GM12874 (cell line): ENCODE measurements around the gene CCDC93.

Experiments
- TF ChIP-seq, protein P1 (sequence below): IDR thresholded peaks from 2 replicates; pipeline ENCODE4 v1.5.1; 2011; ENCODE audit warnings: low read depth, mild to moderate bottlenecking, control low read depth, low read length, moderate library complexity; ENCODE audit not compliant: insufficient read depth

Gene CCDC93

DNA sequence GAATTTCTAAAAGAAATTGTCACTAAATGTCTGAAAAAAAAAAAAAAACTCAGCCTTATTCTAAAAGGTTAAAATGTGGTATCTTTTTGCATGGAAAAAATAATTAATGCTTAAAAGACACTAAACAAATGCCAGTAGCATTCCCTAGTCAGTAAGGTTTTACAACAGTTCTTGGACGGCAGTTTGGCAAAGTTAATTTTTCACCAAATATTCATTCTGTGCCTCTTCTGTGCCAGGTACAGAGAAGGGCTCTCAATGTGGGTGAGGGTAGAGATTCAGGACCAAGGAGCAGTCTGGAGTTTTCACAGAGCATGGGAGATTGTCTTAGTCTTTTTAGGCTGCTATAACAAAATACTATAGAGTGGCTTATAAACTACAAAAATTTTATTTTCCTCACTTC is 6.0 kb upstream of the CCDC93 start:
- TF ChIP-seq, protein P1, sequence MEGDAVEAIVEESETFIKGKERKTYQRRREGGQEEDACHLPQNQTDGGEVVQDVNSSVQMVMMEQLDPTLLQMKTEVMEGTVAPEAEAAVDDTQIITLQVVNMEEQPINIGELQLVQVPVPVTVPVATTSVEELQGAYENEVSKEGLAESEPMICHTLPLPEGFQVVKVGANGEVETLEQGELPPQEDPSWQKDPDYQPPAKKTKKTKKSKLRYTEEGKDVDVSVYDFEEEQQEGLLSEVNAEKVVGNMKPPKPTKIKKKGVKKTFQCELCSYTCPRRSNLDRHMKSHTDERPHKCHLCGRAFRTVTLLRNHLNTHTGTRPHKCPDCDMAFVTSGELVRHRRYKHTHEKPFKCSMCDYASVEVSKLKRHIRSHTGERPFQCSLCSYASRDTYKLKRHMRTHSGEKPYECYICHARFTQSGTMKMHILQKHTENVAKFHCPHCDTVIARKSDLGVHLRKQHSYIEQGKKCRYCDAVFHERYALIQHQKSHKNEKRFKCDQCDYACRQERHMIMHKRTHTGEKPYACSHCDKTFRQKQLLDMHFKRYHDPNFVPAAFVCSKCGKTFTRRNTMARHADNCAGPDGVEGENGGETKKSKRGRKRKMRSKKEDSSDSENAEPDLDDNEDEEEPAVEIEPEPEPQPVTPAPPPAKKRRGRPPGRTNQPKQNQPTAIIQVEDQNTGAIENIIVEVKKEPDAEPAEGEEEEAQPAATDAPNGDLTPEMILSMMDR = no peak

- TF ChIP-seq, protein P1 = no peak
These were observed 3.0 kb upstream of the CCDC93 start for GRCh38 chr2:118016911-118017310.

GRCh38 chr2:118014492-118014824 is 588 bp upstream of the CCDC93 start:
- TF ChIP-seq, protein P1 = no peak

- TF ChIP-seq, protein P1 = no peak
These were observed 598 bp downstream of the CCDC93 start for GRCh38 chr2:118013221-118013723.

DNA sequence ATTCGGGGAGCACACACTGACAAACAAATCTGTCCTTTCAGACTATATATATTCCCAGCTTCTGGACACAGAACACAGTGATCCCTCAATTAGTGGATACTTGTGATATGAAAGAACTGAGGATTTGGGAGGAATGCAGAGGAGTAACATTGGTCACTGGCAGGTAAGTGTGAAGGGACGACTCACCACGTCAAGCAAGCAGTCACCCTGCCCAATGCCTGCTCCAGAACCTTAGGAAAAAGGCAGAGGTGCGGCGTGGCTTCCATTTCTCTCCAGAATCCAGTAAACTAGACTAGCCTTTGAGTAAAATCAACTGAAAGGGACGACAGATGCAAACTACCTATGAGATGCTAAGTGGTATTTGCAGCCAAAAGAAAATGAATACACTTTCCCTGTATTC is 1.1 kb downstream of the CCDC93 start:
- TF ChIP-seq, protein P1 = no peak

GRCh38 chr2:118010473-118010872 is 3.4 kb downstream of the CCDC93 start:
- TF ChIP-seq, protein P1 = no peak

DNA sequence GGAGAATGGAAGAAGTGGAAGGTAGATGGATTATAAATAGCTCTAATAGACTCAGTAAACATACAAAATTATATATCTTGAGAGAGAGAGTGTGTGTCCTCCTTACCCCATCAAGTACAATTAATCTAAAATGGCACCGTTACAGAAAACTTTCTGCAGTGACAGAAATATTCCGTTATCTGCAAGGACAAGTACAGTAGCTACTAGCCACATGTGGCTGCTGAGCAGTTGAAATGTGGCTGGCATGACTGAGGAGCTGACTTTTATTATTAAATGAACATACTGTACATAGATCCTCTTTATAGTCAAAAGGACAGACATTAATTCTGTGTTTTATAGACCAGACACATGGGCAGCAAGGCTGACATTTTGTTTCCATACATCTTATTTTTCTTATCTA is 7.0 kb downstream of the CCDC93 start:
- TF ChIP-seq, protein P1 = no peak

DNA sequence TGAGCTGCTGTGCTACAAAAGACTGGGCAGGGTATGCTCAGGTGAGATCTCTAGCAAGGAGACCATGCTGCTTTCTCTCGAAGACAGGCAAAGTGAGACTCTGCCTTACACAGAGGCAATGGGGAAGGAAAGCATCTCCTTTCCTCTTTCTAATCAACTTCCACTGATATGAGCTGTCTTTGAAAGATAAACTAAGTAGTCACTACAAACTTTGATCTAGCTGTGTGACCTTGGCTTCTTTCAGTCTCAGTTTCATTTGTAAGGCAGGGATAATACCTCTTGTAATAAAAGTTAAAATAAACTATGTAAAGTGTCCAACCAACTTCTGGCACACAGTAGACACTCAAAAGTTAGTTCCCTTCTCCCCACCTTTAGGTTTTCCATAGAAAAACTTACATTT is 7.5 kb downstream of the CCDC93 start:
- TF ChIP-seq, protein P1 = no peak
